Parathyroid adenoma (tissue), 2 donors: ENCODE data around the gene CCDC17.

Experiments used
- H2AFZ ChIP-seq: fragments of 300-600 bp; sonication (generic); one replicate; pipeline ENCODE4 v1.7.0; 2017; ENCODE audit warnings: antibody characterized with exemption, mild to moderate bottlenecking
- H3K27ac ChIP-seq: fragments of 300-600 bp; sonication (generic); one replicate; pipeline ENCODE4 v1.7.0; 2017
- H3K27me3 ChIP-seq: fragments of 300-600 bp; sonication (generic); one replicate; pipeline ENCODE4 v1.7.0; 2017; ENCODE audit warnings: low read length; ENCODE audit not compliant: control insufficient read depth, insufficient read depth
- H3K36me3 ChIP-seq: fragments of 300-600 bp; sonication (generic); one replicate; pipeline ENCODE4 v1.7.0; 2017; ENCODE audit warnings: low read length; ENCODE audit not compliant: control insufficient read depth, insufficient read depth
- H3K4me1 ChIP-seq: fragments of 300-600 bp; sonication (generic); one replicate; pipeline ENCODE4 v1.7.0; 2017; ENCODE audit warnings: control low read depth
- H3K4me2 ChIP-seq: fragments of 300-600 bp; sonication (generic); one replicate; pipeline ENCODE4 v1.7.0; 2017; ENCODE audit warnings: low read length
- H3K4me3 ChIP-seq: fragments of 300-600 bp; sonication (generic); one replicate; pipeline ENCODE4 v1.7.0; 2017; ENCODE audit warnings: low read depth, low read length
- H3K79me2 ChIP-seq: fragments of 300-600 bp; sonication (generic); one replicate; pipeline ENCODE4 v1.7.0; 2017; ENCODE audit warnings: control low read depth
- H3K9ac ChIP-seq: fragments of 300-600 bp; sonication (generic); one replicate; pipeline ENCODE4 v1.7.0; 2017; ENCODE audit warnings: mild to moderate bottlenecking
- H3K9me3 ChIP-seq: fragments of 300-600 bp; sonication (generic); one replicate; pipeline ENCODE4 v1.7.0; 2017; ENCODE audit warnings: low read length; ENCODE audit not compliant: control insufficient read depth
- CTCF ChIP-seq: fragments of 300-600 bp; sonication (generic); IDR thresholded peaks from one replicate; pipeline ENCODE4 v1.7.0; 2017; ENCODE audit warnings: antibody characterized with exemption, mild to moderate bottlenecking
- donor health status: primary hyperparathyroidism.

Gene CCDC17

GRCh38 chr1:45620588-45621500 lies 3.0 kb downstream of the CCDC17 start:
- no peak for TF ChIP-seq CTCF
- no peaks in the 10 kb centered on the region for H3K4me1 ChIP-seq
- H3K9me3 ChIP-seq = no peaks in the 10 kb centered on the region
- H3K9ac ChIP-seq = no peak overlapping the region
- H3K4me2 ChIP-seq = no peak overlapping the region
- H3K27ac ChIP-seq = peak overlapping the region; percentile 39
- H3K4me3 ChIP-seq = no peak overlapping the region
- H2AFZ ChIP-seq = no peak overlapping the region
- H3K27me3 ChIP-seq = no peaks in the 10 kb centered on the region
- no peaks in the 10 kb centered on the region for H3K36me3 ChIP-seq
- H3K79me2 ChIP-seq = no peaks in the 10 kb centered on the region

GRCh38 chr1:45619149-45619921 lies 4.5 kb downstream of the CCDC17 start:
- TF ChIP-seq CTCF = no peak
- Histone ChIP-seq H3K79me2 (no peaks in the 10 kb centered on the region), H3K4me2 (no peak overlapping the region), H3K27me3 (no peaks in the 10 kb centered on the region), H3K4me1 (no peaks in the 10 kb centered on the region), H2AFZ (no peak overlapping the region), H3K9ac (no peak overlapping the region), H3K36me3 (no peaks in the 10 kb centered on the region), H3K9me3 (no peaks in the 10 kb centered on the region), H3K4me3 (no peak overlapping the region), H3K27ac (peak overlapping the region; percentile 15)

- Histone ChIP-seq H3K4me1 (no peaks in the 10 kb centered on the region), H3K27me3 (no peaks in the 10 kb centered on the region), H3K9me3 (no peaks in the 10 kb centered on the region), H3K27ac (no peak overlapping the region), H3K4me2 (no peak overlapping the region), H3K79me2 (no peaks in the 10 kb centered on the region), H2AFZ (no peak overlapping the region), H3K36me3 (no peaks in the 10 kb centered on the region), H3K4me3 (no peak overlapping the region), H3K9ac (no peak overlapping the region)
- no peak for TF ChIP-seq CTCF
These were observed 6.2 kb downstream of the CCDC17 start for GRCh38 chr1:45617618-45618017.

- no peaks in the 10 kb centered on the region for H3K36me3 ChIP-seq
These were observed 8.0 kb downstream of the CCDC17 start for GRCh38 chr1:45615885-45616284.

More at GRCh38 chr1:45615885-45616284, 8.0 kb downstream of the CCDC17 start:
- no peaks in the 10 kb centered on the region for H3K9me3 ChIP-seq
- H3K9ac ChIP-seq = no peak overlapping the region
- no peak overlapping the region for H3K27ac ChIP-seq
- H3K4me1 ChIP-seq = no peaks in the 10 kb centered on the region
- no peaks in the 10 kb centered on the region for H3K79me2 ChIP-seq
- H3K4me2 ChIP-seq = no peak overlapping the region
- H2AFZ ChIP-seq = no peak overlapping the region
- H3K27me3 ChIP-seq = no peaks in the 10 kb centered on the region
- TF ChIP-seq CTCF = no peak
- no peak overlapping the region for H3K4me3 ChIP-seq
